ENCODE data around the gene TBC1D21. TPM values are rescaled to one million over a fixed set of nuclear protein-coding genes. Genes with fewer than 3 reads are reported as not detected.

The TBC1D21 gene
- total RNA-seq, 6 experiments from 2014 or later, result not detected

DNA sequence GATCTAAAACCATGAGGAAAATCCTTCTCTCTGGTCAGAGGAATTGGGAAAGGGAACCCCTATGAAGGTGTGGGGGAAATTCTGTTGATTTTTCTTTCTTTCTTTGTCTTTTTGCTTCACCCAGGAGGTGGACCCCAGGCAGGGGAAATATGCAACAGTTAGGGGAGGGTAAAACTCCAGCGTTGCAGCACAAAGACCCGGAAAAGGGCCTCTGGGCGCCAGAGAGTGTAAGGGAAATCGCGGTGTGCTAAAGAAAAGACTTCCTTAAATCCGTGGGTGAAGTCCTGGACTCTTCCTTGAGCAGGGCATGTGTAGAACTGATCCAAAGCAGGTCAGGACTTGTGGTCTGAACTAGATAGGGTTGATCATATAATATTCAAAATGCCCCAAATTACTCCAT is 11.1 kb upstream of the TBC1D21 start:
- H3K9me3 Mint-ChIP-seq, result no peaks in the 10 kb centered on the region
- no peak overlapping the region for H3K27ac Mint-ChIP-seq
- TF ChIP-seq, protein P1, sequence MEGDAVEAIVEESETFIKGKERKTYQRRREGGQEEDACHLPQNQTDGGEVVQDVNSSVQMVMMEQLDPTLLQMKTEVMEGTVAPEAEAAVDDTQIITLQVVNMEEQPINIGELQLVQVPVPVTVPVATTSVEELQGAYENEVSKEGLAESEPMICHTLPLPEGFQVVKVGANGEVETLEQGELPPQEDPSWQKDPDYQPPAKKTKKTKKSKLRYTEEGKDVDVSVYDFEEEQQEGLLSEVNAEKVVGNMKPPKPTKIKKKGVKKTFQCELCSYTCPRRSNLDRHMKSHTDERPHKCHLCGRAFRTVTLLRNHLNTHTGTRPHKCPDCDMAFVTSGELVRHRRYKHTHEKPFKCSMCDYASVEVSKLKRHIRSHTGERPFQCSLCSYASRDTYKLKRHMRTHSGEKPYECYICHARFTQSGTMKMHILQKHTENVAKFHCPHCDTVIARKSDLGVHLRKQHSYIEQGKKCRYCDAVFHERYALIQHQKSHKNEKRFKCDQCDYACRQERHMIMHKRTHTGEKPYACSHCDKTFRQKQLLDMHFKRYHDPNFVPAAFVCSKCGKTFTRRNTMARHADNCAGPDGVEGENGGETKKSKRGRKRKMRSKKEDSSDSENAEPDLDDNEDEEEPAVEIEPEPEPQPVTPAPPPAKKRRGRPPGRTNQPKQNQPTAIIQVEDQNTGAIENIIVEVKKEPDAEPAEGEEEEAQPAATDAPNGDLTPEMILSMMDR (IDR thresholded peaks at IDR 0.05), result no peak
- H3K4me3 Mint-ChIP-seq, result no peak overlapping the region
- DNase-seq, result no peak
- H3K4me1 Mint-ChIP-seq (ENCODE audit: low read depth), result no peaks in the 10 kb centered on the region
- H3K36me3 Mint-ChIP-seq (ENCODE audit: low read depth), result no peaks in the 10 kb centered on the region
- H3K27me3 Mint-ChIP-seq (ENCODE audit: insufficient read depth), result peaks cover 47% of the 10 kb centered on the region

DNA sequence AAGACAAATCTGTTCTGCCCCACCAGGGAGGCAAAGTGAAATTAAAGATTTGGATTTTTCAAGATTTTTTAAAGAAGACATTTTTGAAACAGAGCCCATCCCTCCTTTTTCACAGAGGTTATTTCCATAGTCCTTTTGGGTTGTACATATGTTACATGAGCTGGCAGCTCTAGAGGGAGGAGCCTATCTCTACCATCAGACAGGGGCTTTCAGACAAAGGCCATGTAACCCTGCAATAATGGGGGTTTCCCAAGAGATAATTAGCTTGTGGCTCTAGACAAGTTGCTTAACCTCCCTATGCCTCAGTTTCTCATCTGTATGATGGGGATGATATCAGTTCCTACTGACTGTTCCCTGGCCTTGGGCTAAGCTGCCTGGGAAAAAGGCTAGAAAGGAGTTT is 8.0 kb upstream of the TBC1D21 start:
- Mint-ChIP-seq H3K4me3 (no peak overlapping the region), H3K9me3 (no peaks in the 10 kb centered on the region), H3K27me3 (ENCODE audit: insufficient read depth) (peaks cover 50% of the 10 kb centered on the region), H3K36me3 (ENCODE audit: low read depth) (no peaks in the 10 kb centered on the region), H3K27ac (no peak overlapping the region), H3K4me1 (ENCODE audit: low read depth) (no peaks in the 10 kb centered on the region)
- TF ChIP-seq, protein P1 (IDR thresholded peaks at IDR 0.05), result no peak
- DNase-seq, result no peak

DNA sequence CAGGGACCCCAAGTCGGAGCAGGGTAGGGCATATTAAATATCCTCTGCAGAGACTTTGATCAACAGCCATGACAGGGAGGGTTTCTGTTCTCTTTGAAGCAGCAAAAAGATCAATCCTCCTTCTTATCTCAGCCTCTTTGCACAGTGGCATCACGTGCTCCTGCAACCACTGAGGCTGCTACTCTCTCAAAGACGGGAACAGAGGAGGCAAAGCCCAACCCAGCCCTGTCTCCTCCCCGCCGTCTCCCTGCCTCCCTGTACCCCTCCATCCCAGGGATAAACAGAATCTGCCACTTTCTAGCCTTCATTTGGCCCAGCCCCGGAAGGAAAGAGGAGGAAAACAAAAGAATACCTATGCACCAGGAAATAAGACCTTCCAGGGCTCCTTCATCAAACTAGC is 7.5 kb upstream of the TBC1D21 start:
- no peak for DNase-seq
- H3K9me3 Mint-ChIP-seq, result no peaks in the 10 kb centered on the region
- peaks cover 55% of the 10 kb centered on the region for H3K27me3 Mint-ChIP-seq (ENCODE audit: insufficient read depth)
- H3K36me3 Mint-ChIP-seq (ENCODE audit: low read depth), result no peaks in the 10 kb centered on the region
- peaks cover 5% of the 10 kb centered on the region for H3K4me1 Mint-ChIP-seq (ENCODE audit: low read depth)
- no peak overlapping the region for H3K4me3 Mint-ChIP-seq
- H3K27ac Mint-ChIP-seq, result no peak overlapping the region
- TF ChIP-seq, protein P1 (IDR thresholded peaks at IDR 0.05), result no peak

DNA sequence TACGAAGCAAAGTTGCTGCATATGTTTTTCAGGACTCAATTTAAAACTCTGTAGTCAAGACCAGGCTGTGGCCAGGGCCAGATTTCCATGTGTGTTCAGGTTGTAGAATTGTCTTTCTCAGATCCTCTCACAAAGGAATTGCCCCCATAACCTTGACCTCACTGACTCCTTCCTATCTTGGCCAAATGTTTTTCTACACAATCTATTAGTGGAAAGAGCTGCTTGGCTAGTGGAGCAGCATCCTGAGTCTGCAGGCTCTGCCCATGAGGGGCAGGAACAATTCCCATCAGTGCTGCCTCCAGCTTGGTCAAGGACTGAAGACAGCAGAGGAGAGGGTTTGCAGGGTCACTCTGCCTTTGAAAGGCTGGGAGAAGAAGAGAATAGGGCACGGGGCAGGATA is 6.9 kb upstream of the TBC1D21 start:
- Mint-ChIP-seq H3K9me3 (no peaks in the 10 kb centered on the region), H3K36me3 (ENCODE audit: low read depth) (no peaks in the 10 kb centered on the region), H3K27me3 (ENCODE audit: insufficient read depth) (peaks cover 56% of the 10 kb centered on the region), H3K4me1 (ENCODE audit: low read depth) (peaks cover 10% of the 10 kb centered on the region), H3K4me3 (no peak overlapping the region), H3K27ac (no peak overlapping the region)
- TF ChIP-seq, protein P1 (IDR thresholded peaks at IDR 0.05), result no peak
- DNase-seq, result no peak

DNA sequence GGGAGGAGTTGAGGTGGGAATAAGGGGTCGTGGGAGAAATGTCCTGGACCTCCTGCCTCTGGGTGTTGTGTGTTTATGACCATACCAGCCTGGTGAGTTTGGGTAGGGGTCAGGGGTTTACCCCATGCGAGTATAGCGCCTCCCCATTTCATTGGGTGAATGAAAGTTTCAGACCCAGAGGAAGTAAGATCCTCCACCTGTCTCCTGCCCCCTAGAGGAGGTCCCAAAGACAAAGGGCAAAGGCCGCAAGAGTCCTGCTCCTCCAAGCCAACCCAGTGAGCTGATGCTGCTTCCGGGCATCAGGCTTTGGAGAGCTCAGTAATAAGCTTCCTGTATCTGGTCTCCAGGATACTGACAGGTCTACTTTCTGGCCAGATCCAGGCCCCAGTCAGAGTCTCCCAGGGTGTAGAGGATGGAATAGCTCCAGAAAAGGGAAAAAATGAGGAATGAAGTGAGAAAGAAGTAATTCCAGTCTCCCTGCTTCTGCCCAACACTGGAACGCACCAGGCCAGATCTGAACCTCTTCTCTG is 6.4 kb upstream of the TBC1D21 start:
- Mint-ChIP-seq H3K27ac (no peak overlapping the region), H3K4me1 (ENCODE audit: low read depth) (peaks cover 15% of the 10 kb centered on the region), H3K27me3 (ENCODE audit: insufficient read depth) (peaks cover 53% of the 10 kb centered on the region), H3K9me3 (no peaks in the 10 kb centered on the region), H3K36me3 (ENCODE audit: low read depth) (no peaks in the 10 kb centered on the region), H3K4me3 (no peak overlapping the region)
- no peak for DNase-seq
- TF ChIP-seq, protein P1 (IDR thresholded peaks at IDR 0.05), result peak; percentile 33; the same call in 1 of the 2 replicates

DNA sequence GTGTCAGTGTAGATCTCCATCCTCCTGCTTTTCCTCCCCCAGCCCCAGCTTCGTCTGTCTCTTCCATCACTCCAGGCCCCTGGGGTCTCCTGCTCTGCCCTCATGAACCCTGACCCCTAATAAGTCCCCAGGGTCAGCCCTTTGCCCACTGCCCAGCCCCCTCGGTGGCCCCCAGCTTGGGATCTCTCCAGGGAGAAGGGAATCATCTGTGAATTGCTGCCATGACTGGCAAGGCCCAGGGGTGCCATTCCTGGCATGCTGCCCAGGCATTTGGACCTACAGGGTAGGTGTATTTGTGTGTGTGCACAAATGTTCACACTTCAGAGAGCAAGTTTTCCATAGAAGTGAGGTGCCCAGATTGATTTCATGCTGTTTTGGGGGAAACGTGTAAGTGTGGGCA is 5.9 kb upstream of the TBC1D21 start:
- Mint-ChIP-seq H3K4me3 (no peak overlapping the region), H3K4me1 (ENCODE audit: low read depth) (peaks cover 20% of the 10 kb centered on the region), H3K36me3 (ENCODE audit: low read depth) (no peaks in the 10 kb centered on the region), H3K27me3 (ENCODE audit: insufficient read depth) (peaks cover 50% of the 10 kb centered on the region), H3K27ac (no peak overlapping the region), H3K9me3 (no peaks in the 10 kb centered on the region)
- no peak for DNase-seq
- TF ChIP-seq, protein P1 (IDR thresholded peaks at IDR 0.05), result no peak
